AG09319 (cell line): ENCODE measurements around the gene PARP9.

Experiments
- DNase-seq: peaks from one replicate; pipeline ENCODE4 v3.0.0-alpha.2; 2010; ENCODE audit warnings: low read depth; ENCODE audit errors: extremely low read depth
- TF ChIP-seq, protein P1 (sequence below): IDR thresholded peaks from 2 replicates; pipeline ENCODE4 v1.5.1; 2011; ENCODE audit warnings: low read depth, mild to moderate bottlenecking, inconsistent platforms, low read length, moderate library complexity

Gene PARP9

GRCh38 chr3:122484985-122485384 lies 79.1 kb downstream of the PARP9 start:
- no peak for DNase-seq
- TF ChIP-seq, protein P1, sequence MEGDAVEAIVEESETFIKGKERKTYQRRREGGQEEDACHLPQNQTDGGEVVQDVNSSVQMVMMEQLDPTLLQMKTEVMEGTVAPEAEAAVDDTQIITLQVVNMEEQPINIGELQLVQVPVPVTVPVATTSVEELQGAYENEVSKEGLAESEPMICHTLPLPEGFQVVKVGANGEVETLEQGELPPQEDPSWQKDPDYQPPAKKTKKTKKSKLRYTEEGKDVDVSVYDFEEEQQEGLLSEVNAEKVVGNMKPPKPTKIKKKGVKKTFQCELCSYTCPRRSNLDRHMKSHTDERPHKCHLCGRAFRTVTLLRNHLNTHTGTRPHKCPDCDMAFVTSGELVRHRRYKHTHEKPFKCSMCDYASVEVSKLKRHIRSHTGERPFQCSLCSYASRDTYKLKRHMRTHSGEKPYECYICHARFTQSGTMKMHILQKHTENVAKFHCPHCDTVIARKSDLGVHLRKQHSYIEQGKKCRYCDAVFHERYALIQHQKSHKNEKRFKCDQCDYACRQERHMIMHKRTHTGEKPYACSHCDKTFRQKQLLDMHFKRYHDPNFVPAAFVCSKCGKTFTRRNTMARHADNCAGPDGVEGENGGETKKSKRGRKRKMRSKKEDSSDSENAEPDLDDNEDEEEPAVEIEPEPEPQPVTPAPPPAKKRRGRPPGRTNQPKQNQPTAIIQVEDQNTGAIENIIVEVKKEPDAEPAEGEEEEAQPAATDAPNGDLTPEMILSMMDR = no peak

GRCh38 chr3:122481390-122481789 lies 82.7 kb downstream of the PARP9 start:
- TF ChIP-seq, protein P1 = no peak
- no peak for DNase-seq
